Ovary (tissue), 9 donors: ENCODE measurements around the gene NCF2. TPM values are rescaled to one million over a fixed set of nuclear protein-coding genes. Genes with fewer than 3 reads are reported as not detected.

ENCODE experiments used
- DNase-seq, 5 donors: peaks; one replicate each; pipeline ENCODE4 v3.0.0-alpha.2; 2019 to 2020
- H3K27ac ChIP-seq, 2 donors: fragments of 200-600 bp; one replicate each; pipeline versions ENCODE4 v1.5.1 to v1.8.0; 2019 to 2022
- H3K27me3 ChIP-seq: fragments of 200-600 bp; one replicate; pipeline ENCODE4 v1.8.0; 2022
- H3K36me3 ChIP-seq: fragments of 200-600 bp; sonication (generic); one replicate; pipeline ENCODE4 v1.5.1; 2019
- H3K4me1 ChIP-seq: one replicate; pipeline ENCODE4 v1.8.1; 2013; ENCODE audit warnings: mild to moderate bottlenecking, moderate library complexity; ENCODE audit not compliant: insufficient read depth
- H3K4me3 ChIP-seq: fragments of 200-600 bp; sonication (generic); one replicate; pipeline ENCODE4 v1.5.1; 2017
- H3K9me3 ChIP-seq, 2 donors: fragments of 200-600 bp in 1 of 2; sonication (generic) in 1 of 2; one replicate each; pipeline versions ENCODE4 v1.5.1 to v1.8.1; 2013 to 2019; ENCODE audit warnings: mild to moderate bottlenecking in 1 of 2, moderate library complexity in 1 of 2
- EP300 ChIP-seq: sonication (generic); formaldehyde crosslinking; IDR thresholded peaks from one replicate; pipeline ENCODE4 v1.6.1; 2017; ENCODE audit warnings: antibody characterized with exemption
- POLR2A ChIP-seq: fragments of 450-650 bp; IDR thresholded peaks from one replicate; pipeline ENCODE4 v1.6.1; 2017; ENCODE audit warnings: antibody characterized with exemption, mild to moderate bottlenecking, moderate library complexity
- WGBS, 3 donors: extraction: QIAGEN DNeasy Blood & Tissue Kit in 1 of 3; methylation state at CpG; one replicate each; pipeline versions ENCODE4 v1.1.5 to v1.1.7; 2013 to 2017; 5-methylcytosine and 5-hydroxymethylcytosine counted together
- intact Hi-C, 4 donors: fragments of 100-400 bp; cut with DNase I; formaldehyde crosslinking; loops; one replicate each; pipeline versions ENCODE4 v1.11.0 to v1.15.1; 2022 to 2023
- polyA plus RNA-seq, 2 donors: library from polyadenylated mRNA; stranded (reverse); fragments of 200-250 nt in 1 of 2; fragments of 350-450 nt in 1 of 2; fragmentation: Illumina TruSeq in 1 of 2; extraction: RNeasy Lipid Tissue Mini Kit (QIAGEN cat#74804) in 1 of 2; gene quantifications; one replicate each; pipeline ENCODE4 v1.2.3, GENCODE V29; 2013 to 2014
- total RNA-seq, 7 donors: library from RNA; depleted of rRNA in 2 of 7; stranded (reverse); fragments of >200 nt in 2 of 7; fragmentation: NEBNext Ultra II Directional in 3 of 7; extraction: Animal tissue kit (Norgen Biotek cat#: 25700) in 3 of 7; gene quantifications; one replicate each; pipeline versions ENCODE4 v1.1.0 to v1.2.4, GENCODE V29; 2016 to 2023
- TF ChIP-seq, protein P1 (sequence below), 3 donors: fragments of 450-650 bp in 2 of 3; fragments of 200-600 bp in 1 of 3; IDR thresholded peaks; one replicate each; pipeline versions ENCODE4 v1.5.1 to v1.8.0; 2016 to 2022; ENCODE audit warnings: antibody characterized with exemption in 3 of 3, mild to moderate bottlenecking in 1 of 3
- donor health status: DM: no; HTN: no; CAD: no; lungs with moderate emphysema.
- donor health status: DM: no; HTN: no; CAD: no.
- donor health status: Bipolar disorder and iron deficiency.
- donor health status: DM: yes; HTN: yes; CAD: no.
- donor health status: DM: no; HTN: no; CAD: no.
- donor health status: DM: yes; HTN: yes; CAD: no.

NCF2 gene
- total and polyA plus RNA-seq, 9 donors, result 1.9 to 15.9 (median 3.2) TPM

DNA sequence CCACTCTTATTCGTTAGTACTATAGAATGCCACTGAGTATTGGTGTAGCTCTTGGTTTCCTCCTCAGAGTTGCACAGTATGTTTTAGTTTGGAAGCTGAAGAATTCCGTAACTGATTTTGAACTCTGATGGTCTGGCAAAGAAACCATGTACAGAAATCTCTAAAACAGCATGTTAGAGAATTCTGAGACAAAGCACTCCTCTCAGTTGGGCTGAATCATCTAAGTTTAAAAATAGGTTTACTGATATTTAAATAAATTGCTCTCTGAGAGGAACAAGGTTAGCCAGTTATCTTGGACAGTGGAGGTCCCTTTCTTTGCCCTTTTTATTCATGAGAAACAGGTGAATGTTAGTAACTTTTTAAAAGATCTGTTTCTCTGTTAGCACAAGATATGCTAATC lies 43.8 kb downstream of the NCF2 start:
- no peaks in the 10 kb centered on the region for H3K9me3 ChIP-seq
- H3K27me3 ChIP-seq, result no peaks in the 10 kb centered on the region
- H3K4me1 ChIP-seq, result no peaks in the 10 kb centered on the region
- intact Hi-C loops, result loop anchor here in 1 of 4 donors (10.0 kb wide), 1 partner anchor 72 kb away; the partner anchor contains the start of gene SMG7
- WGBS, 3 donors, result 60 to 71% (median 67%) methylated on average over 2 of the region's 2 CpGs
- DNase-seq, result no peak
- no peak overlapping the region for H3K4me3 ChIP-seq
- TF ChIP-seq EP300 (no peak), POLR2A (no peak)
- TF ChIP-seq, protein P1, sequence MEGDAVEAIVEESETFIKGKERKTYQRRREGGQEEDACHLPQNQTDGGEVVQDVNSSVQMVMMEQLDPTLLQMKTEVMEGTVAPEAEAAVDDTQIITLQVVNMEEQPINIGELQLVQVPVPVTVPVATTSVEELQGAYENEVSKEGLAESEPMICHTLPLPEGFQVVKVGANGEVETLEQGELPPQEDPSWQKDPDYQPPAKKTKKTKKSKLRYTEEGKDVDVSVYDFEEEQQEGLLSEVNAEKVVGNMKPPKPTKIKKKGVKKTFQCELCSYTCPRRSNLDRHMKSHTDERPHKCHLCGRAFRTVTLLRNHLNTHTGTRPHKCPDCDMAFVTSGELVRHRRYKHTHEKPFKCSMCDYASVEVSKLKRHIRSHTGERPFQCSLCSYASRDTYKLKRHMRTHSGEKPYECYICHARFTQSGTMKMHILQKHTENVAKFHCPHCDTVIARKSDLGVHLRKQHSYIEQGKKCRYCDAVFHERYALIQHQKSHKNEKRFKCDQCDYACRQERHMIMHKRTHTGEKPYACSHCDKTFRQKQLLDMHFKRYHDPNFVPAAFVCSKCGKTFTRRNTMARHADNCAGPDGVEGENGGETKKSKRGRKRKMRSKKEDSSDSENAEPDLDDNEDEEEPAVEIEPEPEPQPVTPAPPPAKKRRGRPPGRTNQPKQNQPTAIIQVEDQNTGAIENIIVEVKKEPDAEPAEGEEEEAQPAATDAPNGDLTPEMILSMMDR (IDR thresholded peaks at IDR 0.05), result no peak
- no peak overlapping the region for H3K27ac ChIP-seq
- no peaks in the 10 kb centered on the region for H3K36me3 ChIP-seq

- Histone ChIP-seq H3K9me3 (no peaks in the 10 kb centered on the region), H3K27me3 (no peaks in the 10 kb centered on the region), H3K4me1 (no peaks in the 10 kb centered on the region), H3K4me3 (no peak overlapping the region), H3K27ac (no peak overlapping the region), H3K36me3 (no peaks in the 10 kb centered on the region)
- intact Hi-C loops, result loop anchor here in 1 of 4 donors (10.0 kb wide), 1 partner anchor 70 kb away; the partner anchor contains the start of gene SMG7
- TF ChIP-seq, protein P1 (IDR thresholded peaks at IDR 0.05), result no peak
- TF ChIP-seq POLR2A, result no peak
- no peak for TF ChIP-seq EP300
- no peak for DNase-seq
- WGBS, 3 donors, result 69 to 77% (median 74%) methylated on average over 5 of the region's 5 CpGs
These were observed 45.5 kb downstream of the NCF2 start for GRCh38 chr1:183544598-183545297.

DNA sequence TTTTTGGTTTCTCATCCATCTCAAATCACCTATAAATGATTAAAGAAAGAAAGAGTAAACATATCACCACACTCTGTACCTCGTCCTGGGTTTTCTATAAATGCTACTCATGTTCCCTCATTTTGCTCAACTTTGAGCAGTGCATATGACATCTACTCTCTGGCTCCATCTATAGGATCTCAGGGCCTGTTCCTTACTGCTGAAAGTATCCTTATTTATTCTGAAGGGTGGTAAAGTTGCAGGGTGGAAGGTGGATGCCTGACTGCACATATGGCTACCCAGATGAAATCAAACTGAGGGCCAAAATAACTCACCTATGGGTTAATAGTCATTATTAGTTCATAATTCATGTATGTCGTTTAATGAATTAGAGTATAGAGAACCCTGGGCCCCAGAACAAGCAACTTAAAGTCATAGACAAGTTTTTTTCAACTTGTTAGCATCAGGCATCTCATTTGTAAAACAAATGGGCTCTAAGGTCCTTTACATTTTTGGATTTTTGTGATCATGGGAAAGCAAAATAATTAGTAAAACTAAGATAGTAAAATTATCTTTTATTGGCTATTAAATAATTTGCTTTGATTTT lies 46.5 kb downstream of the NCF2 start:
- 32 to 42% (median 41%) methylated on average over 2 of the region's 2 CpGs for WGBS, 3 donors
- intact Hi-C loops, result loop anchor here in 1 of 4 donors (10.0 kb wide), 1 partner anchor 69 kb away; the partner anchor contains the start of gene SMG7
- H3K27me3 ChIP-seq, result no peaks in the 10 kb centered on the region
- DNase-seq, result no peak
- H3K9me3 ChIP-seq, result no peaks in the 10 kb centered on the region
- H3K4me1 ChIP-seq, result no peaks in the 10 kb centered on the region
- no peaks in the 10 kb centered on the region for H3K36me3 ChIP-seq
- TF ChIP-seq EP300, result no peak
- TF ChIP-seq, protein P1 (IDR thresholded peaks at IDR 0.05), result peak in 1 of 3 donors; percentile 21
- no peak overlapping the region for H3K27ac ChIP-seq
- no peak overlapping the region for H3K4me3 ChIP-seq

GRCh38 chr1:183537405-183537804 lies 52.9 kb downstream of the NCF2 start:
- Histone ChIP-seq H3K9me3 (no peaks in the 10 kb centered on the region), H3K36me3 (no peaks in the 10 kb centered on the region), H3K4me3 (no peak overlapping the region), H3K27me3 (no peaks in the 10 kb centered on the region), H3K27ac (no peak overlapping the region), H3K4me1 (no peaks in the 10 kb centered on the region)
- 93 to 97% (median 96%) methylated on average over 4 of the region's 4 CpGs for WGBS, 3 donors
- intact Hi-C loops, result no loop called here
- no peak for TF ChIP-seq POLR2A
- TF ChIP-seq, protein P1 (IDR thresholded peaks at IDR 0.05), result no peak
- DNase-seq, result no peak
